ENCODE data around the gene GPR137C. TPM values are rescaled to one million over a fixed set of nuclear protein-coding genes. Genes with fewer than 3 reads are reported as not detected.

The GPR137C gene
- total RNA-seq, 1 experiment from 2014 or later: 2.7 TPM

DNA sequence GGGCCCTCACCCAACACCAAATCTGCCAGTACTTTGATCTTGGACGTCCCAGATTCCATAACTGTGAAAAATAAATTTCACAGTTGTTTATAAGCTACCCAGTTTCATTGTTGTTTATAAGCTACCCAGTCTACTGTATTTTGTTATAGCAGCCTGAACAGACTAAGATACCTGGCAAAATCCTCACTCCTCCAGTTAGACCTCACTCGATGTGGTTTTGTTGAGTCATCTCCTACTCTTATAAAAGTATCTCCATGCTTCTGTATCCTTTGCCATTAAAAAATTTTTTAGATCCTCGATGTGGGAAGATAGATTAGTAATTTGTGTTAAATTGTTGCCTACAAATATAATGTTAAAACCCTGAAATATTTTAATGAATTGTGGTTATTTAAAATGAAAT is 16.4 kb upstream of the GPR137C start:
- Mint-ChIP-seq H3K27me3 (ENCODE audit: low read depth) (no peaks in the 10 kb centered on the region), H3K4me1 (peaks cover 8% of the 10 kb centered on the region), H3K4me3 (no peak overlapping the region), H3K9me3 (no peaks in the 10 kb centered on the region), H3K27ac (no peak overlapping the region), H3K36me3 (peaks cover 14% of the 10 kb centered on the region)
- no peak for ATAC-seq
- ChIA-PET CTCF (no interaction called here), POLR2A (interaction anchor here (1.4 kb wide), 1 partner anchor 16 kb away, joined by 4 read pairs; the partner anchor contains the start of genes GPR137C and TXNDC16)
- TF ChIP-seq, protein P1, sequence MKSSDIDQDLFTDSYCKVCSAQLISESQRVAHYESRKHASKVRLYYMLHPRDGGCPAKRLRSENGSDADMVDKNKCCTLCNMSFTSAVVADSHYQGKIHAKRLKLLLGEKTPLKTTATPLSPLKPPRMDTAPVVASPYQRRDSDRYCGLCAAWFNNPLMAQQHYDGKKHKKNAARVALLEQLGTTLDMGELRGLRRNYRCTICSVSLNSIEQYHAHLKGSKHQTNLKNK (CRISPR knock-in tag; IDR thresholded peaks at IDR 0.05): no peak
- TF ChIP-seq ZNF263 (CRISPR knock-in tag; IDR thresholded peaks at IDR 0.05; ENCODE audit: low read depth): no peak
- TF ChIP-seq, protein P2, sequence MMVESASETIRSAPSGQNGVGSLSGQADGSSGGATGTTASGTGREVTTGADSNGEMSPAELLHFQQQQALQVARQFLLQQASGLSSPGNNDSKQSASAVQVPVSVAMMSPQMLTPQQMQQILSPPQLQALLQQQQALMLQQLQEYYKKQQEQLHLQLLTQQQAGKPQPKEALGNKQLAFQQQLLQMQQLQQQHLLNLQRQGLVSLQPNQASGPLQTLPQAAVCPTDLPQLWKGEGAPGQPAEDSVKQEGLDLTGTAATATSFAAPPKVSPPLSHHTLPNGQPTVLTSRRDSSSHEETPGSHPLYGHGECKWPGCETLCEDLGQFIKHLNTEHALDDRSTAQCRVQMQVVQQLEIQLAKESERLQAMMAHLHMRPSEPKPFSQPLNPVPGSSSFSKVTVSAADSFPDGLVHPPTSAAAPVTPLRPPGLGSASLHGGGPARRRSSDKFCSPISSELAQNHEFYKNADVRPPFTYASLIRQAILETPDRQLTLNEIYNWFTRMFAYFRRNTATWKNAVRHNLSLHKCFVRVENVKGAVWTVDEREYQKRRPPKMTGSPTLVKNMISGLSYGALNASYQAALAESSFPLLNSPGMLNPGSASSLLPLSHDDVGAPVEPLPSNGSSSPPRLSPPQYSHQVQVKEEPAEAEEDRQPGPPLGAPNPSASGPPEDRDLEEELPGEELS (CRISPR knock-in tag; IDR thresholded peaks at IDR 0.05): no peak
- no peak for TF ChIP-seq TCF7 (CRISPR knock-in tag; IDR thresholded peaks at IDR 0.05; ENCODE audit: low read depth)
- TF ChIP-seq SMAD3 (CRISPR knock-in tag; IDR thresholded peaks at IDR 0.05; ENCODE audit: borderline replicate concordance): no peak
- TF ChIP-seq, protein P3, sequence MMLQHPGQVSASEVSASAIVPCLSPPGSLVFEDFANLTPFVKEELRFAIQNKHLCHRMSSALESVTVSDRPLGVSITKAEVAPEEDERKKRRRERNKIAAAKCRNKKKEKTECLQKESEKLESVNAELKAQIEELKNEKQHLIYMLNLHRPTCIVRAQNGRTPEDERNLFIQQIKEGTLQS (CRISPR knock-in tag; conservative IDR thresholded peaks at IDR 0.05): no peak
- TF ChIP-seq NFYB (CRISPR knock-in tag; conservative IDR thresholded peaks at IDR 0.05; ENCODE audit: low read depth): no peak
- TF ChIP-seq, protein P4, sequence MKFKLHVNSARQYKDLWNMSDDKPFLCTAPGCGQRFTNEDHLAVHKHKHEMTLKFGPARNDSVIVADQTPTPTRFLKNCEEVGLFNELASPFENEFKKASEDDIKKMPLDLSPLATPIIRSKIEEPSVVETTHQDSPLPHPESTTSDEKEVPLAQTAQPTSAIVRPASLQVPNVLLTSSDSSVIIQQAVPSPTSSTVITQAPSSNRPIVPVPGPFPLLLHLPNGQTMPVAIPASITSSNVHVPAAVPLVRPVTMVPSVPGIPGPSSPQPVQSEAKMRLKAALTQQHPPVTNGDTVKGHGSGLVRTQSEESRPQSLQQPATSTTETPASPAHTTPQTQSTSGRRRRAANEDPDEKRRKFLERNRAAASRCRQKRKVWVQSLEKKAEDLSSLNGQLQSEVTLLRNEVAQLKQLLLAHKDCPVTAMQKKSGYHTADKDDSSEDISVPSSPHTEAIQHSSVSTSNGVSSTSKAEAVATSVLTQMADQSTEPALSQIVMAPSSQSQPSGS (CRISPR knock-in tag; IDR thresholded peaks at IDR 0.05; ENCODE audit: borderline replicate concordance, low read depth): no peak
- TF ChIP-seq, protein P5, sequence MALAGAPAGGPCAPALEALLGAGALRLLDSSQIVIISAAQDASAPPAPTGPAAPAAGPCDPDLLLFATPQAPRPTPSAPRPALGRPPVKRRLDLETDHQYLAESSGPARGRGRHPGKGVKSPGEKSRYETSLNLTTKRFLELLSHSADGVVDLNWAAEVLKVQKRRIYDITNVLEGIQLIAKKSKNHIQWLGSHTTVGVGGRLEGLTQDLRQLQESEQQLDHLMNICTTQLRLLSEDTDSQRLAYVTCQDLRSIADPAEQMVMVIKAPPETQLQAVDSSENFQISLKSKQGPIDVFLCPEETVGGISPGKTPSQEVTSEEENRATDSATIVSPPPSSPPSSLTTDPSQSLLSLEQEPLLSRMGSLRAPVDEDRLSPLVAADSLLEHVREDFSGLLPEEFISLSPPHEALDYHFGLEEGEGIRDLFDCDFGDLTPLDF (CRISPR knock-in tag; IDR thresholded peaks at IDR 0.05): no peak
- TF ChIP-seq, protein P6, sequence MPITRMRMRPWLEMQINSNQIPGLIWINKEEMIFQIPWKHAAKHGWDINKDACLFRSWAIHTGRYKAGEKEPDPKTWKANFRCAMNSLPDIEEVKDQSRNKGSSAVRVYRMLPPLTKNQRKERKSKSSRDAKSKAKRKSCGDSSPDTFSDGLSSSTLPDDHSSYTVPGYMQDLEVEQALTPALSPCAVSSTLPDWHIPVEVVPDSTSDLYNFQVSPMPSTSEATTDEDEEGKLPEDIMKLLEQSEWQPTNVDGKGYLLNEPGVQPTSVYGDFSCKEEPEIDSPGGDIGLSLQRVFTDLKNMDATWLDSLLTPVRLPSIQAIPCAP (CRISPR knock-in tag; IDR thresholded peaks at IDR 0.05): no peak
- TF ChIP-seq ESRRA (CRISPR knock-in tag; IDR thresholded peaks at IDR 0.05; ENCODE audit: borderline replicate concordance): no peak
- TF ChIP-seq, protein P7, sequence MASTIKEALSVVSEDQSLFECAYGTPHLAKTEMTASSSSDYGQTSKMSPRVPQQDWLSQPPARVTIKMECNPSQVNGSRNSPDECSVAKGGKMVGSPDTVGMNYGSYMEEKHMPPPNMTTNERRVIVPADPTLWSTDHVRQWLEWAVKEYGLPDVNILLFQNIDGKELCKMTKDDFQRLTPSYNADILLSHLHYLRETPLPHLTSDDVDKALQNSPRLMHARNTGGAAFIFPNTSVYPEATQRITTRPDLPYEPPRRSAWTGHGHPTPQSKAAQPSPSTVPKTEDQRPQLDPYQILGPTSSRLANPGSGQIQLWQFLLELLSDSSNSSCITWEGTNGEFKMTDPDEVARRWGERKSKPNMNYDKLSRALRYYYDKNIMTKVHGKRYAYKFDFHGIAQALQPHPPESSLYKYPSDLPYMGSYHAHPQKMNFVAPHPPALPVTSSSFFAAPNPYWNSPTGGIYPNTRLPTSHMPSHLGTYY (CRISPR knock-in tag; IDR thresholded peaks at IDR 0.05): no peak
- TF ChIP-seq, protein P8, sequence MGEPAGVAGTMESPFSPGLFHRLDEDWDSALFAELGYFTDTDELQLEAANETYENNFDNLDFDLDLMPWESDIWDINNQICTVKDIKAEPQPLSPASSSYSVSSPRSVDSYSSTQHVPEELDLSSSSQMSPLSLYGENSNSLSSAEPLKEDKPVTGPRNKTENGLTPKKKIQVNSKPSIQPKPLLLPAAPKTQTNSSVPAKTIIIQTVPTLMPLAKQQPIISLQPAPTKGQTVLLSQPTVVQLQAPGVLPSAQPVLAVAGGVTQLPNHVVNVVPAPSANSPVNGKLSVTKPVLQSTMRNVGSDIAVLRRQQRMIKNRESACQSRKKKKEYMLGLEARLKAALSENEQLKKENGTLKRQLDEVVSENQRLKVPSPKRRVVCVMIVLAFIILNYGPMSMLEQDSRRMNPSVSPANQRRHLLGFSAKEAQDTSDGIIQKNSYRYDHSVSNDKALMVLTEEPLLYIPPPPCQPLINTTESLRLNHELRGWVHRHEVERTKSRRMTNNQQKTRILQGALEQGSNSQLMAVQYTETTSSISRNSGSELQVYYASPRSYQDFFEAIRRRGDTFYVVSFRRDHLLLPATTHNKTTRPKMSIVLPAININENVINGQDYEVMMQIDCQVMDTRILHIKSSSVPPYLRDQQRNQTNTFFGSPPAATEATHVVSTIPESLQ (CRISPR knock-in tag; IDR thresholded peaks at IDR 0.05): no peak
- no peak for TF ChIP-seq CBFB (CRISPR knock-in tag; IDR thresholded peaks at IDR 0.05; ENCODE audit: low read depth)
- TF ChIP-seq ZNF396 (CRISPR knock-in tag; IDR thresholded peaks at IDR 0.05; ENCODE audit: borderline replicate concordance): no peak
- no peak for TF ChIP-seq IRF2 (CRISPR knock-in tag; IDR thresholded peaks at IDR 0.05; ENCODE audit: borderline replicate concordance, low read depth)
- TF ChIP-seq, protein P9, sequence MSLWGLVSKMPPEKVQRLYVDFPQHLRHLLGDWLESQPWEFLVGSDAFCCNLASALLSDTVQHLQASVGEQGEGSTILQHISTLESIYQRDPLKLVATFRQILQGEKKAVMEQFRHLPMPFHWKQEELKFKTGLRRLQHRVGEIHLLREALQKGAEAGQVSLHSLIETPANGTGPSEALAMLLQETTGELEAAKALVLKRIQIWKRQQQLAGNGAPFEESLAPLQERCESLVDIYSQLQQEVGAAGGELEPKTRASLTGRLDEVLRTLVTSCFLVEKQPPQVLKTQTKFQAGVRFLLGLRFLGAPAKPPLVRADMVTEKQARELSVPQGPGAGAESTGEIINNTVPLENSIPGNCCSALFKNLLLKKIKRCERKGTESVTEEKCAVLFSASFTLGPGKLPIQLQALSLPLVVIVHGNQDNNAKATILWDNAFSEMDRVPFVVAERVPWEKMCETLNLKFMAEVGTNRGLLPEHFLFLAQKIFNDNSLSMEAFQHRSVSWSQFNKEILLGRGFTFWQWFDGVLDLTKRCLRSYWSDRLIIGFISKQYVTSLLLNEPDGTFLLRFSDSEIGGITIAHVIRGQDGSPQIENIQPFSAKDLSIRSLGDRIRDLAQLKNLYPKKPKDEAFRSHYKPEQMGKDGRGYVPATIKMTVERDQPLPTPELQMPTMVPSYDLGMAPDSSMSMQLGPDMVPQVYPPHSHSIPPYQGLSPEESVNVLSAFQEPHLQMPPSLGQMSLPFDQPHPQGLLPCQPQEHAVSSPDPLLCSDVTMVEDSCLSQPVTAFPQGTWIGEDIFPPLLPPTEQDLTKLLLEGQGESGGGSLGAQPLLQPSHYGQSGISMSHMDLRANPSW (CRISPR knock-in tag; conservative IDR thresholded peaks at IDR 0.05; ENCODE audit: low read depth): no peak
- DNase-seq (ENCODE audit: low spot score): no peak
